ACHN (cell line): ENCODE results near the gene PRODH2.

ENCODE experiments used
- DNase-seq: peaks from one replicate; pipeline ENCODE4 v3.0.0-alpha.2; 2015
- in situ Hi-C: cut with HindIII; loops from 2 replicates; pipeline ENCODE4 v1.10.0; 2017; ENCODE audit warnings: low sequenced_read_pairs, low pct_ligation_motif_present, low pct_unique_long_range_greater_than_20kb

The PRODH2 gene

DNA sequence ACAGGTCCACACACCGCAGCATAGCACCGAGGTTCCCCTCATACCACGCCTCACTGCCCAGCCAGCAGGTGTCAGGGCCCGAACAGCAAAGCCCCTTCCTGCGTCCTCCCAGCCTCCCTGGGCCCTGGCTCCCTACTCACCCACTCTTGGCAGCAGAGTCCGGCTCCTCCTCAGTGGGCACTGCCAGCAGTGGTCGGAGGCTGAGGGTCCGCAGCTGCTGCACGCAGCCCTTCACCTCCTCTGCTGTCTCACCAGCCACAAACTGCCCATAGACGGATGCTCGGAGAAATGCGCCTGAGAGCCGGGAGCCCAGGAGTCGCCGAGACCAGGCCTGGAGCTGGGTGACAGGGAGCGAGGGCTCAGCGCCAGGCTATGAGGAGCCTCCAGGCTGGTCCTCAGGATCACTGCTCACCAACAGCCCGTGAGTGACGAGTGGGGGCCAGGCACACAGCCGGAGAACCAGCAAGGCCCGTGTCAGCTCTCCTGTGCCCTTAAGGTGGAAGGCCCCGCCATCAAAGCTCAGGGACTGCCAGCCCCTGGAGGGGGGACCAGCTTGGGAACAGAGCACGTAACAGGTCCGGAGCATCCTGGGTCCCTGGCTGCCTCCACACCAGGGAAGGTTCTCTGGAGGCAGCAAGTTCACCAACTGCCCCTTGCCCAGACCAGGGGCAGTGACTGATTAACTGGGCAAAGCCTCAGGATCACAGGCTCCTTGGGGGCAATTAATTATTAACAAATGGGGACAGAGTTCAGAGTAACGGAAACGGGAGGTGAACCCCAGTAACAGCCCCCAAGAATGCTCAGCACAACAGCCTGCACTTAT, at the start of gene PRODH2:
PRODH2 (minus strand) TSS at position 626 of the 823 bp plus-strand sequence; CDS start at position 586, 40 bp downstream.
- peak; percentile 8 for DNase-seq
- in situ Hi-C loops, result no loop called here

DNA sequence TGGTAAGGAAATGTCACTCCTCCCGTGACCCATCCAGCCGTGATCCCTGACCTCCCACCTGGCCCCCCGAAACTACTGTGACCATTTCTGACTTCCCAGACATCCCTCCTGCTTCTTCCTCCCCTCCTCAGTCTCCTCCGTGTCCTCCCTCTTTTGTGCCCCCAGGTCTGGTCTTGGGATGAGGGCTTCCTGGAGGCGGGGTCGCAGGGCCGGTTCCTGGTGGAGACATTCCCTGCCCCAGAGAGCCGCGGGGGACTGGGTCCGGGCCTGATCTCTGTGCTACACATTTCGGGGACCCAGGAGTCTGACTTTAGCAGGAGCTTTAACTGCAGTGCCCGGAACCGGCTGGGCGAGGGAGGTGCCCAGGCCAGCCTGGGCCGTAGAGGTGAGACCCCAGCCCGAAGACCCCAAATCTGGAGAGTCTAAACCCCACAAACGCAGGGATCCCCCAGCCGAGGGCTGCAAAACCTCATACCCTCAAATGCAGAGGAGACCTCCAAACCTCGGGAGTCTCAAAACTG, 49.1 kb upstream of the PRODH2 start:
- in situ Hi-C loops, result no loop called here
- DNase-seq, result no peak

DNA sequence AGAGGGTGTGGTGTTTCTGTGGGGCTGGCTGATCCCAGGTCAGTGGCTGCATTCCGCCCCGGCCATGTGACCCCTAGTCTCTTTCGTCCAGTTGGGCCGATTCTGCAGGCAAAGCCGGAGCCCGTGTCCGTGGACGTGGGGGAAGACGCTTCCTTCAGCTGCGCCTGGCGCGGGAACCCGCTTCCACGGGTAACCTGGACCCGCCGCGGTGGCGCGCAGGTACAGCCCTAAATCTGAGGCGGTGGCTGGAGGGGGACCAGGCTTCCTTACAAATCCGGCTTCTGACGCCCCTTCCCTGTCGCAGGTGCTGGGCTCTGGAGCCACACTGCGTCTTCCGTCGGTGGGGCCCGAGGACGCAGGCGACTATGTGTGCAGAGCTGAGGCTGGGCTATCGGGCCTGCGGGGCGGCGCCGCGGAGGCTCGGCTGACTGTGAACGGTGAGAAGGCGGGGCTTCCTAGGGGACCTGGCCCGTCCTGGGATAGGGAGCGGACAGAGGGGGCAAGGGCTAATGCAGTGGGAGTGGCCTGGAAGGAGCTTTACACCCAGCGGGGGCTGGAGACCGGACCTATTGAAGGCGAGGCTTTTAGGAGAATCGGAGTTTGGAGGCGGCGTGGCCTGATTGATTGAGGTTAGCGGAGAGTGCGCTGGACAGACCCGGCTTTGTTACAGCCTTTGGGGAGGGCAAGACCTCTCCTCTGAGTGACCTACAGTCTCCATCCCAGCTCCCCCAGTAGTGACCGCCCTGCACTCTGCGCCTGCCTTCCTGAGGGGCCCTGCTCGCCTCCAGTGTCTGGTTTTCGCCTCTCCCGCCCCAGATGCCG, 48.4 kb upstream of the PRODH2 start:
- no peak for DNase-seq

DNA sequence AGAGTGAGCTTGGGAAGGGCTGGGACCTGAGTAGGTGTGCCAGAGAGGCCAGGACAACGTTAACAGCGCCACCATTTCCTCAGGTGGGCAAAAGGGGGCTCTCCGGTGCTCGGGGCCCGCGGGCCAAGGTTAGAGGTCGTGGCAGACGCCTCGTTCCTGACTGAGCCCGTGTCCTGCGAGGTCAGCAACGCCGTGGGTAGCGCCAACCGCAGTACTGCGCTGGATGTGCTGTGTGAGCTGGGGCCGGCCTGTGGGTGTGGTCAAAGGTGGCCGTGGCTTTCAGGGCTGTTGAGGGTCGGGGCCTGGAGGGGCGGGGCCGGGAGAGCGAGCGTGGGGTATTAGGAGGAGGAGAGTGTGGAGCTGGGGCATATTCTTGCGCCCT, 47.8 kb upstream of the PRODH2 start:
- in situ Hi-C loops, result no loop called here
- no peak for DNase-seq

More for the DNA sequence above, 48.4 kb upstream of the PRODH2 start:
- in situ Hi-C loops, result no loop called here

DNA sequence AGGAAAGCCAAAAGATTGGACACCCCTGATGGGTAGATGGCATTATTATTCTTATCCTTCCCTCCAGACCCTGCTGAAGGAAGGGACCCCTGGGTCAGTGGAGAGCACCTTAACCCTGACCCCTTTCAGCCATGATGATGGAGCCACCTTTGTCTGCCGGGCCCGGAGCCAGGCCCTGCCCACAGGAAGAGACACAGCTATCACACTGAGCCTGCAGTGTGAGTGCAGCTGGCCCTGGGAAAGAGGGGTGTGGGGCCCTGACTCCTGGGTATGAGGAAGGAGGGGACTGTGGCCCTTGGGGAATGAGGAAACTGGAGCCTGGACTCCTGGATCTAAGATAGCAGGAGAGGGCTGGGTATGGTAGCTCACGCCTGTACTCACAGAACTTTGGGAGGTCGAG, 46.8 kb upstream of the PRODH2 start:
- DNase-seq, result no peak
- in situ Hi-C loops, result no loop called here

DNA sequence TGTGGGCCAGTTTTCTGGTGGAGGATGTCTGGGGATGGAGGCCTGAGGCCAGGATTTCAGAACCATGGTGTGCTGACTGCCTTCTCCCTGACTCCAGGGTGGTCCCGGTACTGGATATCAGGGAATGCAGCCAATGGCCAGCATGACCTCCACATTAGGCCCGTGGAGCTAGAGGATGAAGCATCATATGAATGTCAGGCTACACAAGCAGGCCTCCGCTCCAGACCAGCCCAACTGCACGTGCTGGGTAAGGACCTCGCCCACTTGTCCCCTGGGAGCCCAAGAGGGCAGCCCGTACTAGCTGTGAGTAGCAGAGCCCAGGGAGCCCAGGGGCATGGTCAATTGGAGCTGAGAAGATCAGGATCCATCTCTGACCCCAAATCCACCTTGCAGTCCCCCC, 45.7 kb upstream of the PRODH2 start:
- no peak for DNase-seq
- in situ Hi-C loops, result no loop called here

DNA sequence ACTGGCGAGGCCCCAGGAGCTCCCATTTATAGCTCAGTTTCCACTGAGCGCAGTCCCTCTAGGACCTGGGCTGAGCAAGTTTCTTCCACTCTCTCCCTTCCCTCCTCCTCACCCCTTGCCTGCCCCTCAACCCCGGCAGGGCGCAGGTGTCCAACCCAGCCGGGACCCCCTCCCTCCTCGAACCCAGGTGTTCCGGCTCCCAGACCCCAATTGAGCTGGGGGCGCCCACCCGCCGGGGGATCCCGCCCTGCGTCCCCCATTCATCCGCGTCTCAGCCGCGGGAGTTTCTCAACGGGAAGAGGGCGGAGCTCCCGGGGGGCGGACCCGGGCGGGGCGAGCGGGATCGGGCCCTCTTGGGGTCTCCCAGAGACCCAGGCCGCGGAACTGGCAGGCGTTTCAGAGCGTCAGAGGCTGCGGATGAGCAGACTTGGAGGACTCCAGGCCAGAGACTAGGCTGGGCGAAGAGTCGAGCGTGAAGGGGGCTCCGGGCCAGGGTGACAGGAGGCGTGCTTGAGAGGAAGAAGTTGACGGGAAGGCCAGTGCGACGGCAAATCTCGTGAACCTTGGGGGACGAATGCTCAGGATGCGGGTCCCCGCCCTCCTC, 44.0 kb upstream of the PRODH2 start, which contains the start of gene KIRREL2:
KIRREL2 (plus strand) TSS at position 366 of the 604 bp plus-strand sequence; CDS start at position 575, 209 bp downstream.
- in situ Hi-C loops, result no loop called here
- DNase-seq, result no peak

DNA sequence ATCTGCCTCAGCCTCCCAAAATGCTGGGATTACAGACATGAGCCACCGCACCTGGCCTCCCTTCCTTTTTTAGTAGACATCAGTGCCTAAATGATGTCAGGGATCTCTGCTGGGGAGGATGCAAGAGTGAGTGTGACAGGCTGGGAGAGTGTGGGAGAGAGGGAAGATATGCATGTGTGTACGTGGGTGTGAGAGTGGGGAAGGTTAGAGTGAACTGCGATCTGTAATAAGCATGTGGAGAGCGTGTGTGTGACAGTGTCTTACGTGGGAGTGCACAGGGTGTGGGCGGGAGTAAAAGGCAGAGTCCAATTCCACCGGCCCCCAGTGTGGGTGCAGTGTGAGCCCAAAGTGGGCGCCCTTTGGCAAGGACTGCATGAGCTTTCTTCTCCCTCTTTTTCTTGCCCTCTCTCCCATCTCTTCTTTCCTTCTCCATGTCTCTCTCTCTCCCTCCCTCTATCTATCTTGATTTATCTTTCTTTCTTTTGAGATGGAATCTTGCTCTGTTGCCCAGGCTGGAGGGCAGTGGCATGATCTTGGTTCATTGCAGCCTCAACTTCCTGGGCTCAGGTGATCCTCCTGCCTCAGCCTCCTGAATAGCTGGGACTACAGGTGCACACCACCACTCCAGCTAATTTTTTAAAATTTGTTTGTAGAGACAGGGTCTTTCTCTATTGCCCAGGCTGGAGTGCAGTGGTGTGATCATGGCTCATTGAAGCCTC, 40.6 kb upstream of the PRODH2 start:
- in situ Hi-C loops, result no loop called here
- DNase-seq, result no peak

- in situ Hi-C loops, result no loop called here
- DNase-seq, result no peak
Observed at GRCh38 chr19:35852029-35852780, 39.6 kb upstream of the PRODH2 start, which contains the start of gene NPHS1. Gene NPHS1 (minus strand): TSS chr19:35852504. CDS start chr19:35851837, 667 bp downstream.

GRCh38 chr19:35851213-35852028, 38.8 kb upstream of the PRODH2 start:
- no peak for DNase-seq
- in situ Hi-C loops, result no loop called here

- no peak for DNase-seq
- in situ Hi-C loops, result no loop called here
Observed at GRCh38 chr19:35848919-35849505, 36.4 kb upstream of the PRODH2 start.

DNA sequence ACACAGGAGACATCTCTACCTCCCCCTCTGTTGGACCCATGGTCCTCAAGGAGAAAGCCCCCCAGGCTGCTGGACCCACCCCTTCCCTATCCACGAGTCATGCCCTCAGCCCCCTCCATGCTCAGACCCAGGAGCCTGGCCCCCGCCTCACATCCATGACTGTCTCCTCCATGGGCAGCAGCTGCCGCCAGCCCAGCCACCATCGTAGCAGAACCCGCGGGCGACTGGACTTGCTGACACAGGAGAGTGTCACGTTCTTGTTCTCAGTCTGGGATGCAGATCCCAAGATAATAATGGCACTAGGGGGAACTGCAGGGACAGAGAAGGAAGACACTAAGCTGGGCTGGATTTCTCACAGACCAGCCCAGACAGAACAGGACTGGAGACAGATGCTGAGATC, 35.8 kb upstream of the PRODH2 start:
- DNase-seq, result no peak
- in situ Hi-C loops, result no loop called here

GRCh38 chr19:35847911-35848310, 35.3 kb upstream of the PRODH2 start:
- DNase-seq, result no peak
- in situ Hi-C loops, result no loop called here

GRCh38 chr19:35846038-35846668, 33.5 kb upstream of the PRODH2 start:
- DNase-seq, result no peak
- in situ Hi-C loops, result no loop called here

DNA sequence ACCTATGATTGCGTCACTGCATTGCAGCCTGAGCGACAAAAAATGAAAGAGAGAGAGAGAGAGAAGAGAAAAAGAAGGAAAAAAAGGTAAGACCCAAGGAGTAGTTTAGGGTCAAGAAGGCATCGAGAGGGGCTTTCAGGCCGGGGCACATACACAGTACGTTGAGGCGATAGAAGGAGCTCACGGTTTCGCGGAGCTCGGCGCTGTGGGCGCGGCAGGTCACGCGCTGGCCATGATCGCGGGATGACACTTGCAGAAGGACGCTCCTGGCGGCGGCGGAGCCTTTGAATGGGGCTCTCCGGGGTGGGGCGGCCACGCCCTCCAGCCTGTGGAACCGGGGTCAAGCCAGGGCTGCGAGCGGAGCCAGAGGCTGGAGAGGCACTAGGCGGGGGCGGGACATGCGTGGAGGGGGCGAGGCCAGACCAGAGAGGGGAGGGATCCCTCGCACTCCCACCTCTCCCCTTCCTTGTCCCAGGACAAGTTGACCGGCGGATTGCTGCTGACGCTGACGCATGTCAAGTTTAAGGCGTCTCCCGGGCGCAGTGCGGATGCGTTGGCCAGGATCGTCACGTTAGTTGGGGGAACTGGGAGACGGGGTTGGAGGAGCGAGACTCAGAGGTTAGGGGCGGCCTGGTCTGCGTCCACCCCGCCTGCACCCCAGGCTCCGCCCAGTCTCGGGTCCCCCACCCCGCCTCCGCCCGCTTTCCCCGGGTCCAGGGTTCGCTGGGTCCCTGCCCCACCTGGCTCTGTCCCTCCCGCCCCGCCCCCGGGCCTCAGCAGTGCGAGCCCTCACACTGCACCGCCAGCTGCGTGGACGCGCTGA, 32.8 kb upstream of the PRODH2 start:
- peak; percentile 19 for DNase-seq
- in situ Hi-C loops, result no loop called here
